WTC11 (cell line): ENCODE measurements around the gene LDLRAD3.

Experiments used
- AFF4 ChIP-seq: sonication (generic); formaldehyde crosslinking; IDR thresholded peaks from 2 replicates; pipeline ENCODE4 v1.8.1; 2023; ENCODE audit warnings: mild to moderate bottlenecking, missing genetic modification reagents, borderline replicate concordance
- CBFB ChIP-seq: sonication (generic); formaldehyde crosslinking; IDR thresholded peaks from 2 replicates; pipeline ENCODE4 v1.8.1; 2022; ENCODE audit warnings: mild to moderate bottlenecking, low read depth, missing genetic modification reagents
- CTCF ChIP-seq: fragments of 200-600 bp; IDR thresholded peaks from 2 replicates; pipeline ENCODE4 v1.8.0; 2022; ENCODE audit warnings: antibody characterized with exemption
- E2F4 ChIP-seq: sonication (generic); formaldehyde crosslinking; IDR thresholded peaks from 2 replicates; pipeline ENCODE4 v1.8.1; 2022; ENCODE audit warnings: low read depth, mild to moderate bottlenecking, moderate library complexity, missing genetic modification reagents, borderline replicate concordance
- HMGXB4 ChIP-seq: sonication (generic); formaldehyde crosslinking; IDR thresholded peaks from 2 replicates; pipeline ENCODE4 v1.8.1; 2023; ENCODE audit warnings: mild to moderate bottlenecking, moderate library complexity, missing genetic modification reagents
- SMAD4 ChIP-seq: sonication (generic); formaldehyde crosslinking; IDR thresholded peaks from 2 replicates; pipeline ENCODE4 v1.8.0; 2022; ENCODE audit warnings: mild to moderate bottlenecking, missing genetic modification reagents
- USF2 ChIP-seq: sonication (generic); formaldehyde crosslinking; IDR thresholded peaks from 2 replicates; pipeline ENCODE4 v1.8.1; 2023; ENCODE audit warnings: mild to moderate bottlenecking, missing genetic modification reagents, moderate library complexity

- TF ChIP-seq USF2 (CRISPR knock-in tag) (no peak), CTCF (no peak), E2F4 (CRISPR knock-in tag) (no peak), AFF4 (no peak), SMAD4 (no peak), CBFB (CRISPR knock-in tag) (no peak), HMGXB4 (CRISPR knock-in tag) (no peak)
These were observed 117.1 kb downstream of the LDLRAD3 start for GRCh38 chr11:36060926-36061325.
